Kidney (tissue), 14 donors: ENCODE measurements around the gene EIF4G3. TPM values are rescaled to one million over a fixed set of nuclear protein-coding genes. Genes with fewer than 3 reads are reported as not detected.

Experiments used
- DNase-seq, 5 donors: peaks; one replicate each; pipeline ENCODE4 v3.0.0-alpha.2; 2013 to 2020
- FAIRE-seq: peaks from 2 replicates; lab custom pipeline; 2012; peaks lifted over from hg19 to GRCh38; lab: Jason Lieb, UNC
- H3K27ac ChIP-seq, 2 donors: one replicate each; pipeline ENCODE4 v1.7.0; 2013; ENCODE audit warnings: low read depth in 2 of 2, low read length in 2 of 2, inconsistent platforms in 1 of 2
- H3K27me3 ChIP-seq: one replicate; pipeline ENCODE4 v1.7.1; 2013; ENCODE audit warnings: low read length, inconsistent platforms; ENCODE audit not compliant: control insufficient read depth, insufficient read depth
- H3K36me3 ChIP-seq, 3 donors: one replicate each; pipeline versions ENCODE4 v1.7.0 to v1.7.1; 2013; ENCODE audit warnings: low read length in 3 of 3, control low read depth in 1 of 3, inconsistent platforms in 1 of 3; ENCODE audit not compliant: insufficient read depth in 3 of 3, control insufficient read depth in 2 of 3
- H3K4me1 ChIP-seq, 3 donors: one replicate each; pipeline versions ENCODE4 v1.7.0 to v1.7.1; 2013; ENCODE audit warnings: low read length in 3 of 3, inconsistent platforms in 1 of 3, low read depth in 1 of 3; ENCODE audit not compliant: control insufficient read depth in 2 of 3, insufficient read depth in 2 of 3
- H3K4me3 ChIP-seq, 3 donors: one replicate each; pipeline versions ENCODE4 v1.7.0 to v1.8.1; 2013; ENCODE audit warnings: low read length in 3 of 3, control low read depth in 1 of 3, inconsistent platforms in 1 of 3
- H3K9ac ChIP-seq, 3 donors: one replicate each; pipeline versions ENCODE4 v1.7.0 to v1.7.1; 2013; ENCODE audit warnings: low read length in 3 of 3, control low read depth in 1 of 3, inconsistent platforms in 1 of 3
- H3K9me3 ChIP-seq, 3 donors: one replicate each; pipeline versions ENCODE4 v1.7.0 to v1.7.1; 2013; ENCODE audit warnings: low read length in 3 of 3, control low read depth in 1 of 3, inconsistent platforms in 1 of 3; ENCODE audit not compliant: control insufficient read depth in 2 of 3, insufficient read depth in 1 of 3
- intact Hi-C: fragments of 100-400 bp; cut with DNase I; formaldehyde crosslinking; loops from one replicate; pipeline ENCODE4 v1.11.1; 2022
- polyA plus RNA-seq: library from polyadenylated mRNA; stranded (reverse); fragments of 350-450 nt; fragmentation: Illumina TruSeq; extraction: RNeasy Lipid Tissue Mini Kit (QIAGEN cat#74804); gene quantifications from one replicate; pipeline ENCODE4 v1.2.3, GENCODE V29; 2014; ENCODE audit warnings: low read depth, low replicate concordance; ENCODE audit not compliant: insufficient read depth
- total RNA-seq: library from RNA; stranded (reverse); fragmentation: NEBNext Ultra II Directional; extraction: Animal tissue kit (Norgen Biotek cat#: 25700); gene quantifications from one replicate; pipeline ENCODE4 v1.2.1, GENCODE V29; 2021
- TF ChIP-seq, protein P1 (sequence below): IDR thresholded peaks from 3 replicates; pipeline ENCODE4 v1.5.1; 2012; ENCODE audit warnings: mild to moderate bottlenecking, moderate library complexity, borderline replicate concordance; ENCODE audit not compliant: insufficient read depth; ENCODE audit errors: extremely low read depth
- donor health status: control.
- donor health status: control.
- donor health status: control.
- donor health status: control.
- donor health status: control.
- donor health status: DM: yes; HTN: yes; CAD: no.
- donor health status: Normal renal cell carcinoma (clear cell type).

The EIF4G3 gene
- total and polyA plus RNA-seq, 2 donors from 2014 or later = 14.8 to 61.6 TPM

DNA sequence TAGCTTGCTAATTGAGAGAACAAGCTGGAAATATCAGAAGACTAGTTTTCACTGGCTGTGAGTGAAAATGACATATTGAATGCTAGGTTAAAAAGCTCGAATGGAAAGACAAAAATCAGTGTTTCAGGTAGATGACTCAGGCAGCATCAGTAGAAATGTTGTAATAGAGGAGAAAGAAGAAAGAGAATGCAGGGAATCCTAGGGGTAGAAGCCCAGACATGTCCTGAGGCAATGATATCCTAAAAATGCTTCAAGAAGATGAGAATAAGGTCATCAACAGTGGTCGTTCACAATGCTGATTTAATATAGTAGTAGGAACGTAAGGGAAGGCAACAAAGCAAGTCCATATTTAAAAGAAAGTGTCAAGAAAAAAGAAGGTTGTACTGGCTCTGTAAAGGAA is 292.9 kb downstream of the EIF4G3 start:
- Histone ChIP-seq H3K4me3 (no peak overlapping the region), H3K27me3 (no peaks in the 10 kb centered on the region), H3K9me3 (no peaks in the 10 kb centered on the region), H3K27ac (no peak overlapping the region), H3K9ac (no peak overlapping the region), H3K36me3 (peaks cover 0 to 3% (median 0%) of the 10 kb centered on the region in 3 donors), H3K4me1 (no peaks in the 10 kb centered on the region)
- TF ChIP-seq, protein P1, sequence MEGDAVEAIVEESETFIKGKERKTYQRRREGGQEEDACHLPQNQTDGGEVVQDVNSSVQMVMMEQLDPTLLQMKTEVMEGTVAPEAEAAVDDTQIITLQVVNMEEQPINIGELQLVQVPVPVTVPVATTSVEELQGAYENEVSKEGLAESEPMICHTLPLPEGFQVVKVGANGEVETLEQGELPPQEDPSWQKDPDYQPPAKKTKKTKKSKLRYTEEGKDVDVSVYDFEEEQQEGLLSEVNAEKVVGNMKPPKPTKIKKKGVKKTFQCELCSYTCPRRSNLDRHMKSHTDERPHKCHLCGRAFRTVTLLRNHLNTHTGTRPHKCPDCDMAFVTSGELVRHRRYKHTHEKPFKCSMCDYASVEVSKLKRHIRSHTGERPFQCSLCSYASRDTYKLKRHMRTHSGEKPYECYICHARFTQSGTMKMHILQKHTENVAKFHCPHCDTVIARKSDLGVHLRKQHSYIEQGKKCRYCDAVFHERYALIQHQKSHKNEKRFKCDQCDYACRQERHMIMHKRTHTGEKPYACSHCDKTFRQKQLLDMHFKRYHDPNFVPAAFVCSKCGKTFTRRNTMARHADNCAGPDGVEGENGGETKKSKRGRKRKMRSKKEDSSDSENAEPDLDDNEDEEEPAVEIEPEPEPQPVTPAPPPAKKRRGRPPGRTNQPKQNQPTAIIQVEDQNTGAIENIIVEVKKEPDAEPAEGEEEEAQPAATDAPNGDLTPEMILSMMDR = no peak
- FAIRE-seq (no peak), DNase-seq (no peak)
- intact Hi-C loops = no loop called here

DNA sequence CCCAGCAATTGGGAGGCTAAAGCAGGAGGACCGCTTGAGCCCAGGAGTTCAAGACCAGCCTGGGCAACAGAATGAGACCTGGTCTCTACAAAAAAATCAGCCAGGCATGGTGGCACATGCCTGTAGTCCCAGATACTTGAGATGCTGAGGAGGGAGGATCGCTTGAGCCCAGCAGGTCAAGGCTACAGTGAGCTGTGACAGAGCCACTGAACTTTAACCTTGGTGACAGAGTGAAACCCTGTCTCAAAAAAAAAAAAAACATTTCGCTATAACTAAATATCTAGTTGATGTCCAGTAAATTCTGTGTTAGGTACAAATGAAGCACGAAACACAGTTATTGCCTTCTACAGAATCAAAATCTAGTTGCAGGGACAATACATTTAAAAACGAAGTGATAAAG is 293.9 kb downstream of the EIF4G3 start:
- peaks cover 0 to 3% (median 2%) of the 10 kb centered on the region in 3 donors for H3K36me3 ChIP-seq
- H3K4me1 ChIP-seq = no peaks in the 10 kb centered on the region
- H3K27me3 ChIP-seq = no peaks in the 10 kb centered on the region
- no peak overlapping the region for H3K4me3 ChIP-seq
- intact Hi-C loops = no loop called here
- DNase-seq (no peak), FAIRE-seq (no peak)
- no peak overlapping the region for H3K9ac ChIP-seq
- H3K27ac ChIP-seq = no peak overlapping the region
- TF ChIP-seq, protein P1 = no peak
- H3K9me3 ChIP-seq = no peaks in the 10 kb centered on the region

DNA sequence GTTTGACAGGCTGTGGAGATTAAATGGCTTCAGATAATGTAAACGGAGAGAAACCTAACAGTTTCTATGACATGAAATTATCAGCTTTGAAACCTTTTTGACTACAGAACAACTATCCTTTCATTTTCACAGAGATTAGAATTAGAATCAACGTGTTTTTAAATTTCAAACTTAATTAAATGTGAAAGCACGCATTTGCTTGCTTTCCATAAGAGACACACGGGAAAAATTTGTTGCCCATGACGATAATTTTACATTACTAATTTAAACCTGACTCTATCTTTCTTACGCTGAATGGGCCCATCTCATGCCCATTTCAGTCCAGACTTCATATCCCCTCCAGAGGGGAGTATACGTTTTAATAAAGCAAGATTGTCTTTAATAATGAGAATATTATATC is 297.9 kb downstream of the EIF4G3 start:
- no peak for FAIRE-seq
- Histone ChIP-seq H3K4me3 (no peak overlapping the region), H3K27ac (no peak overlapping the region), H3K9me3 (no peaks in the 10 kb centered on the region), H3K36me3 (peaks cover 3 to 5% (median 5%) of the 10 kb centered on the region in 3 donors), H3K27me3 (no peaks in the 10 kb centered on the region), H3K4me1 (no peaks in the 10 kb centered on the region), H3K9ac (no peak overlapping the region)
- intact Hi-C loops = no loop called here
- TF ChIP-seq, protein P1 = no peak
- DNase-seq = no peak

DNA sequence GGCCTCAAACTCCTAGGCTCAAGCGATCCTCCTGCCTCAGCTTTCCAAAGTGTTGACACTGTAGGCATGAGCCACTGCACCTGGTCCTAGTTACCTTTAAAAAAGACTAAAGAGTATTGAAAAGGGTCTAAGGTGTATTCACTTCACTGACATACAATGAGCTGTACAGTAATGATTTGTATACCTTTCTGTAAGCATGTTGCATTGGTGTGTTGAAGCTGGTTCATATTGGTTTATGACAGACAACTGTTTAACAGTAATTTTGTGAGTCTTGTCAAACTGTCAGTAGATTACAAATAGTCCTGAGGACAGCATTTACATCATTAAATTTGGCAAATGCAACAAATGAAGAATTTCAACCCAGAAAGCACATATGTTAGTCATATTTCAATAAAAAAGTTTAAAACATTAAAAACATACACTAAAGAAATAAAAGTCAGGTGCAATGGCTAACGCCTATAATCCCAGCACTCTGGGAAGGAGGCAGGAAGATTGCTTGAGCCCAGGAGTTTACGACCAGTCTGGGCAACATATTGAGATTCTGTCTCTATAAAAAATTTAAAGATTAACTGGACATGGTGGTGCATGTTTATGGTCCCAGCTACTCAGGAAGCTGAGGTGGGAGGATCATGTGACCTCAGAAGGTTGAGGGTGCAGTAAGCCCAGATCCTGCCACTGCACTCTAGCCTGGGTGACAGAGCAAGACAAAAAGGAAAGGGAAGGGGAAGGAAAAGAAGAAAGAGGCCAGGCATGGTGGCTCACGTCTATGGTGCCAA is 301.3 kb downstream of the EIF4G3 start:
- FAIRE-seq = no peak
- H3K9ac ChIP-seq = no peak overlapping the region
- TF ChIP-seq, protein P1 = no peak
- peaks cover 0 to 5% (median 5%) of the 10 kb centered on the region in 3 donors for H3K36me3 ChIP-seq
- H3K4me3 ChIP-seq = no peak overlapping the region
- intact Hi-C loops = no loop called here
- H3K9me3 ChIP-seq = no peaks in the 10 kb centered on the region
- H3K4me1 ChIP-seq = no peaks in the 10 kb centered on the region
- H3K27me3 ChIP-seq = no peaks in the 10 kb centered on the region
- no peak overlapping the region for H3K27ac ChIP-seq
- peak in 1 of 5 donors; percentile 5 for DNase-seq
